GM13977 (cell line): ENCODE measurements around the gene CACNA1G.

Source experiments
- DNase-seq: peaks from one replicate; pipeline ENCODE4 v3.0.0; 2012; ENCODE audit warnings: low spot score
- in situ Hi-C: fragments of 300-500 bp; cut with MboI; formaldehyde crosslinking; loops from one replicate; pipeline ENCODE4 v1.12.0; 2022; ENCODE audit warnings: low sequenced_read_pairs, low pct_unique_long_range_greater_than_20kb, mixed read lengths, inconsistent platforms; ENCODE audit not compliant: unreplicated experiment
- TF ChIP-seq, protein P1 (sequence below): IDR thresholded peaks from 2 replicates; pipeline ENCODE4 v1.5.1; 2012; ENCODE audit warnings: mild to moderate bottlenecking, control low read depth; ENCODE audit not compliant: insufficient read depth; ENCODE audit errors: extremely low read depth, missing control alignments

The CACNA1G gene

DNA sequence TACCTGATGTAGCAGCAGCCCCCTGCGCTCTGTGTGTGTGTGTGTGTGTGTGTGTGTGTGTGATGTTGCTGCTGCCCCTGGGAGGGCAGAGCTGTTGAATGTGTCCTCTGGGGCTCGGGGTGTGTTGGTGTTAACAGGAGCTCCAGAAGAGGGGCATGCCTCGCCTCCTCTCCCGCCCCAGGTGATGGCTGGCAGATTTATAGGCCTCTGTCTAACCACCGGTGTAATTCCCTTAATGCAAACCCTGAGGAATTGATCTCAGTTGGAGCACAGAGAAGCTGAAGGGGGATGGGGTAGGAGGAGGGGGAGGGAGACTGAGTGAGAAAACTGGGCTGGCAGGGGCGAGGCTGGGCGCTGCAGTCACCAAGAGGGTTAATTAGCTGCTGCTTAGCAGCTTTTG, 10.0 kb downstream of the CACNA1G start:
- in situ Hi-C loops: no loop called here
- TF ChIP-seq, protein P1, sequence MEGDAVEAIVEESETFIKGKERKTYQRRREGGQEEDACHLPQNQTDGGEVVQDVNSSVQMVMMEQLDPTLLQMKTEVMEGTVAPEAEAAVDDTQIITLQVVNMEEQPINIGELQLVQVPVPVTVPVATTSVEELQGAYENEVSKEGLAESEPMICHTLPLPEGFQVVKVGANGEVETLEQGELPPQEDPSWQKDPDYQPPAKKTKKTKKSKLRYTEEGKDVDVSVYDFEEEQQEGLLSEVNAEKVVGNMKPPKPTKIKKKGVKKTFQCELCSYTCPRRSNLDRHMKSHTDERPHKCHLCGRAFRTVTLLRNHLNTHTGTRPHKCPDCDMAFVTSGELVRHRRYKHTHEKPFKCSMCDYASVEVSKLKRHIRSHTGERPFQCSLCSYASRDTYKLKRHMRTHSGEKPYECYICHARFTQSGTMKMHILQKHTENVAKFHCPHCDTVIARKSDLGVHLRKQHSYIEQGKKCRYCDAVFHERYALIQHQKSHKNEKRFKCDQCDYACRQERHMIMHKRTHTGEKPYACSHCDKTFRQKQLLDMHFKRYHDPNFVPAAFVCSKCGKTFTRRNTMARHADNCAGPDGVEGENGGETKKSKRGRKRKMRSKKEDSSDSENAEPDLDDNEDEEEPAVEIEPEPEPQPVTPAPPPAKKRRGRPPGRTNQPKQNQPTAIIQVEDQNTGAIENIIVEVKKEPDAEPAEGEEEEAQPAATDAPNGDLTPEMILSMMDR: no peak
- no peak for DNase-seq

DNA sequence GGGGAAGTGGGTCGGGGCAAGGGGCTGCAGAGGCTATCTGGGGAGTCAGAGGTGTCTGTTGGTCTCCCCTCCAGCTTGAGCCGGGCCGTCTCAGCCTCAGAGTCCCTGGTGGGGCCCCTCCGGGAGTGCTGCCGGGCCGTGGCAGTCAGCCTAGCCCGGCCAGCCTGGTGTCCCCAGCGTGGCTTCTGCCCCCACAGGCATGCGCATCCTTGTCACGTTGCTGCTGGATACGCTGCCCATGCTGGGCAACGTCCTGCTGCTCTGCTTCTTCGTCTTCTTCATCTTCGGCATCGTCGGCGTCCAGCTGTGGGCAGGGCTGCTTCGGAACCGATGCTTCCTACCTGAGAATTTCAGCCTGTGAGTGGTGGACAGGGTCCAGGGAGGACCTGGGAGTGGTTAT, 11.2 kb downstream of the CACNA1G start:
- DNase-seq: no peak
- TF ChIP-seq, protein P1: no peak
- in situ Hi-C loops: no loop called here

DNA sequence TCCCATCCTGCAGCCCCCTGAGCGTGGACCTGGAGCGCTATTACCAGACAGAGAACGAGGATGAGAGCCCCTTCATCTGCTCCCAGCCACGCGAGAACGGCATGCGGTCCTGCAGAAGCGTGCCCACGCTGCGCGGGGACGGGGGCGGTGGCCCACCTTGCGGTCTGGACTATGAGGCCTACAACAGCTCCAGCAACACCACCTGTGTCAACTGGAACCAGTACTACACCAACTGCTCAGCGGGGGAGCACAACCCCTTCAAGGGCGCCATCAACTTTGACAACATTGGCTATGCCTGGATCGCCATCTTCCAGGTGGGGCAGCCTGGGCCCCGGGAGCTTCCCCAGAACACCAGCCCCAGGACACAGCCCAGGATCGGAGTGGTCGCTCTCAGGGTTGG, 12.0 kb downstream of the CACNA1G start:
- TF ChIP-seq, protein P1: no peak
- in situ Hi-C loops: no loop called here
- no peak for DNase-seq

DNA sequence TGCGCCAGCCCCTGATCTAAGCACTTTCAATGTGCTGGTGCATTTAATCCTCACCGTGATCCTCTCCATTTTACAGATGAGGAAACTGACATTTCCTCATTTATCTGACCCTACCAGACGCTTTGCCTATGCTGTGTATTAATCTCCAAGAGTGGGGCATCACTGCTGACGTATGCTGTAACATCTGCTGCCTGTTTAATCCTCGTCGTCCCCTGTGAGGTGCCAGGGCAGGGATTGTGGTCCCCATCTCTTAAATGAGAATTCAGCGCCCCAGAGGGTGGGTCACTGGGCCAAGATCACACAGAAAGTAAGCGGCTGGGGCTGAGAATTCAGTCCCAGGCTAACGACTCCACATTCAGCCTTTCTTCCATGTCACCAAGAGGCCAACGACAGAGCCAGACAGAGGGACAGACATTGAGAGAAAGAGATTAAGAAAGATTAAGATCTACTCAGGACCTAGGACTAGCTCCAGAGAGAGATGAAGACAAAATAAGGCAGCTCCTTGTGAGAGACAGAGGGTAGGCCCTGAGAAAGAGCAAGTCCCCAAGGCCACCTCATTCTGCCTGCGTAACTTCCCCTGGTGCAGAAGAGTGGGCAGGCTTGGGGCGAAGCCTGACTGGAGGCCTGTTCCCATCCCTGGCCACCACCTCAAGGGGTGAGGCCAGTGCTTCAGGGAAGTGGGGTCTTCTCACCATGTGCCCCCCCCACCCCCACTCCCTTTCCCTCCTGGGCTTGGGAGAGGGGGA, 13.5 kb downstream of the CACNA1G start:
- in situ Hi-C loops: no loop called here
- DNase-seq: no peak
- TF ChIP-seq, protein P1: no peak

DNA sequence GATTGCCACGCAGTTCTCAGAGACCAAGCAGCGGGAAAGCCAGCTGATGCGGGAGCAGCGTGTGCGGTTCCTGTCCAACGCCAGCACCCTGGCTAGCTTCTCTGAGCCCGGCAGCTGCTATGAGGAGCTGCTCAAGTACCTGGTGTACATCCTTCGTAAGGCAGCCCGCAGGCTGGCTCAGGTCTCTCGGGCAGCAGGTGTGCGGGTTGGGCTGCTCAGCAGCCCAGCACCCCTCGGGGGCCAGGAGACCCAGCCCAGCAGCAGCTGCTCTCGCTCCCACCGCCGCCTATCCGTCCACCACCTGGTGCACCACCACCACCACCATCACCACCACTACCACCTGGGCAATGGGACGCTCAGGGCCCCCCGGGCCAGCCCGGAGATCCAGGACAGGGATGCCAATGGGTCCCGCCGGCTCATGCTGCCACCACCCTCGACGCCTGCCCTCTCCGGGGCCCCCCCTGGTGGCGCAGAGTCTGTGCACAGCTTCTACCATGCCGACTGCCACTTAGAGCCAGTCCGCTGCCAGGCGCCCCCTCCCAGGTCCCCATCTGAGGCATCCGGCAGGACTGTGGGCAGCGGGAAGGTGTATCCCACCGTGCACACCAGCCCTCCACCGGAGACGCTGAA, 15.2 kb downstream of the CACNA1G start:
- TF ChIP-seq, protein P1: peak; percentile 26
- no peak for DNase-seq
- in situ Hi-C loops: no loop called here

DNA sequence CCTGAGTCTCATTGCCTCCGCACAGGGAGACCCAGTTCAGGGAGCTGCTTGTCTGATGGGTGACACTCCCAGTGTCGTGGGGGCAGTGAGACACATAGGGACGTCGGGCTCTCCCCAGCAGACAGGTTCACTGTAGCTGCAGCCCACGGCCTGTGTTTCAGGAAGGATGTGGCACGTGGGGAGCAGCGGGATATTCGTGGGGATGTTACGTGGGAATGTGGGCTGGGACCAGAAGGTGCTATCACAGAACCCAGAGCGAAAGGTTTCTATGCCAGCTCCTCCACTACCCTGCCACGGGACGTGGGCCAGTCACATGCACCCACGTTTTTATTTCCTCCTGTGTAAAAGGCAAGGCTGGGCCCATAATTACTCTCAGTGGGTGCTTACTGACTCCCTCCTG, 16.3 kb downstream of the CACNA1G start:
- TF ChIP-seq, protein P1: no peak
- in situ Hi-C loops: no loop called here
- no peak for DNase-seq
